Right lobe of liver (tissue), 4 donors: ENCODE results near the gene TUB.

Experiments used
- CTCF ChIP-seq, 4 donors: fragments of 200-600 bp in 3 of 4; fragments of 450-650 bp in 1 of 4; IDR thresholded peaks; one replicate each; pipeline versions ENCODE4 v1.5.1 to v1.8.0; 2016 to 2022; ENCODE audit warnings: antibody characterized with exemption in 4 of 4, mild to moderate bottlenecking in 2 of 4
- POLR2A ChIP-seq: fragments of 450-650 bp; IDR thresholded peaks from one replicate; pipeline ENCODE4 v1.6.1; 2017; ENCODE audit warnings: antibody characterized with exemption, mild to moderate bottlenecking
- donor health status: DM: no; HTN: no; CAD: no.
- donor health status: DM: no; HTN: no; CAD: no.
- donor health status: DM: no; HTN: yes; CAD: no.

DNA sequence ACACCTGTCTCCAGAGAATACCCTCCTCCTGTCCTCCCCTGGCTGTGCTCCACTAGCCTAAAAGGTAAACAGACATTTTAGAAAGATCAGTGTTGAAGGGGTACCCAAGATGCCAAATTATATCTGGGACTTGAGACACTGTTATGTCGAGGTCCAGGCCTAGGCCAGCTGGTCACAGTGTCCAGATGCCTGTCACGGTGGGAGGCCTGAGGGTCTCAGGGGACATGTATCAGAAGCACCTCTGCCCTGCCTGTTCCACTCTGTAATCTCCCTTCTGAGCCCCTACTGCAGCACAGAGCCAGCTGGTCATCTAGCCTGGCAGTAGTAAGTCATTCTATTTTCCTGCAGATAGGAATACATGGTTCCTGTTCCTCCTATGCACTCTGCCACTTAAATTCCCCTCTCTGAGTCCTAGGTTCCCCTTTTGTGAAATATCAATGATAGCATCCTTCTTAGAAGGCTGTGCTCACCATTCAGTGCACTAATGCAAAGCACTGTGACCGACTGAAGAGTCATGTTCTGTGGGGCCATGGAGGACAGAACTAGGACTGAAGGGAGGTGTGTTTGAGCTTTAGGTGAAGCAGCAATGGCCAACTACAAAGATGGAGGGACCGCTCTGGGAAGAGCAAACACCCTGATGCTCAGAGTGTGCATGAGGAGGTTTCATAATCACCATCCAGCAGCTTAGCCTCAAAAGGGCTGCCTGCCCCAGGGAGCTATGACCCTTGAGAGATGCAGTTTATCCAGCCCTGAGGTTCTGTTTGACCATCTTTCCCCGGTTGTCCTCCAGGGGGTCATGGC, 44.8 kb upstream of the TUB start:
- TF ChIP-seq POLR2A (no peak), CTCF (IDR thresholded peaks at IDR 0.05) (no peak)
